K562 treated with DMSO at 1 percent for 24 hours (cell line): ENCODE data around the gene GRM2. TPM values are rescaled to one million over a fixed set of nuclear protein-coding genes. Genes with fewer than 3 reads are reported as not detected.

Experiments
- total RNA-seq: library from RNA; unstranded; fragments of 300-600 nt; gene quantifications from 2 replicates; pipeline ENCODE4 v1.2.3, GENCODE V29; 2022; ENCODE audit warnings: low read depth; ENCODE audit not compliant: insufficient read depth

Gene GRM2
- total RNA-seq, result 0.22 TPM in 1 of 2 replicates, not detected in the other

GRCh38 chr3:51706788-51707731, at the start of gene GRM2:
Gene GRM2, plus strand, starts transcription at chr3:51707068. Its CDS starts 1,916 bp downstream, at chr3:51708984.

GRCh38 chr3:51670823-51671733, 35.8 kb upstream of the GRM2 start, which contains the start of gene TEX264:
Gene TEX264, plus strand, starts transcription at chr3:51671252. Its CDS starts 3,053 bp downstream, at chr3:51674305.

Other genes starting within 250 kb of the GRM2 start
- gene DCAF1, start 207.1 kb upstream of the GRM2 start, total RNA-seq, result 8.2 and 9.0 TPM in 2 replicates
- gene RAD54L2, start 168.3 kb upstream of the GRM2 start, total RNA-seq, result 5.3 and 6.2 TPM in 2 replicates
- 46.1 and 49.0 TPM in 2 replicates for gene TEX264, start 35.8 kb upstream of the GRM2 start, total RNA-seq
- not detected in 2 replicates for gene IQCF6, start 72.2 kb downstream of the GRM2 start, total RNA-seq
- gene IQCF2, start 154.5 kb downstream of the GRM2 start, total RNA-seq, result not detected in 2 replicates
- gene IQCF5, start 168.5 kb downstream of the GRM2 start, total RNA-seq, result not detected in 2 replicates
- not detected in 2 replicates for gene IQCF1, start 196.3 kb downstream of the GRM2 start, total RNA-seq
- gene RRP9, start 234.8 kb downstream of the GRM2 start, total RNA-seq, result 18.8 and 23.0 TPM in 2 replicates
- 3.2 and 4.4 TPM in 2 replicates for gene PARP3, start 235.3 kb downstream of the GRM2 start, total RNA-seq
- gene GPR62, start 248.3 kb downstream of the GRM2 start, total RNA-seq, result 0.15 TPM in 1 of 2 replicates, not detected in the other